Measurements from ENCODE around the gene DUS3L.
"Not testable (repeated sequence)": the region's sequence is repeated elsewhere in the genome, so short reads cannot be mapped to it uniquely, and the experiment has no call there.

Gene DUS3L

GRCh38 chr19:5799247-5800241, 8.6 kb upstream of the DUS3L start:
- DNase-seq, result peak; percentile 51

DNA sequence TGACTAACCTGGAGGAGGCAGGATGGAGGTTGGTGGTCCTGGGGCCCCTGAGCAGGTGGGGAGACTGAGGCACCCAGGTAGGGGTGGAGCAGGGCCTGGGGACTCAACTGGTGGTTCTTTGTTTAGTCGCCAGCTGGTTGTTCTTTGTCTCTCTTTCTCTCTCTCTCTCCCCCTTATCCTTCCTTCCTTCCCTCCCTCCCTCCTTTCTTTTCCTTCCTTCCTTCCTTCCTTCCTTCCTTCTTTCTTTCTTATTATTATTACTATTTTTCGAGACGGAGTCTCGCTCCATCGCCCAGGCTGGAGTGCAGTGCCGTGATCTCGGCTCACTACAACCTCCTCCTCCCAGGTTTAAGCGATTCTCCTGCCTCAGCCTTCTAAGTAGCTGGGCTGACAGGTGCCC, 7.3 kb upstream of the DUS3L start:
- DNase-seq, result no peak

DNA sequence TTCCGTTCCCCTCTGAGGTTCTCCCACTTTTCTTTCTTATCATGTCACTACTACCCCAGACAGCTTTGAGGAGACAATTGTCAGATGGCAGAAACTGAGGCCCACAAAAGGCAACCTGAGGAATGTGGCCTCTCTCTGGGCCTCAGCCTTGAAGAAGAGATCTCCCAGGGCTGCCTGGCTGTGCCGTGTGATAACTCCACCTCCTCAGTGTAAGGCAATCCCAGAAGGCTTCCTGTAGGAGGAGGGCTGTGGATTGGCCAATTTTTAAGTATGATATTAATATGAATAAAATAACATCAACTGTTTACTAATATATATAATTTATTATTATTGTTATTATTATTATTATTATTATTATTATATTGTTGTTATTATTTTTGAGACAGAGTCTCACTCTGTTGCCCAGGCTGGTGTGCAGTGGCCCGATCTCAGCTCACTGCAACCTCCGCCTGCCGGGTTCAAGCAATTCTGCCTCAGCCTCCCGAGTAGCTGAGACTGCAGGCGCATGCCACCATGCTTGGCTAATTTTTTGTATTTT, 4.5 kb upstream of the DUS3L start:
- no peak for DNase-seq

GRCh38 chr19:5793188-5793587, 2.2 kb upstream of the DUS3L start:
- DNase-seq, result no peak

DNA sequence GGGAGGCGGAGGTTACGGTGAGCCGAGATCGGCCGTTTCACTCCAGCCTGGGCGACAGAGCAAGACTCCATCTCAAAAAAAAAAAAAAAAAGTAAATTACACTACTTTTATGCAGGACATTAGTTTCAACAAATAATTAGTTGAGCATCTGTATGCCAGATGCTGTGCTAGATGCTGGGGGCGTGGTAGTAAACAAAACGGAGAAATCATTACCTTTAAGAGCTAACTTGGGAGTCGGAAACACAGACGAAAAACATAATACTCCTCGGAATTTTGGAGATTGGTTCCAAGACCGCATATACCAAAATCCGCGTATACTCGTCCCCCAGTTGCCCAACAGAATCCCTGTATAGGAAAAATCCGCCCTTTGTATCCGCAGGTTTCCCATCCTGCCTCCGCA, 1.3 kb upstream of the DUS3L start:
- no peak for DNase-seq

DNA sequence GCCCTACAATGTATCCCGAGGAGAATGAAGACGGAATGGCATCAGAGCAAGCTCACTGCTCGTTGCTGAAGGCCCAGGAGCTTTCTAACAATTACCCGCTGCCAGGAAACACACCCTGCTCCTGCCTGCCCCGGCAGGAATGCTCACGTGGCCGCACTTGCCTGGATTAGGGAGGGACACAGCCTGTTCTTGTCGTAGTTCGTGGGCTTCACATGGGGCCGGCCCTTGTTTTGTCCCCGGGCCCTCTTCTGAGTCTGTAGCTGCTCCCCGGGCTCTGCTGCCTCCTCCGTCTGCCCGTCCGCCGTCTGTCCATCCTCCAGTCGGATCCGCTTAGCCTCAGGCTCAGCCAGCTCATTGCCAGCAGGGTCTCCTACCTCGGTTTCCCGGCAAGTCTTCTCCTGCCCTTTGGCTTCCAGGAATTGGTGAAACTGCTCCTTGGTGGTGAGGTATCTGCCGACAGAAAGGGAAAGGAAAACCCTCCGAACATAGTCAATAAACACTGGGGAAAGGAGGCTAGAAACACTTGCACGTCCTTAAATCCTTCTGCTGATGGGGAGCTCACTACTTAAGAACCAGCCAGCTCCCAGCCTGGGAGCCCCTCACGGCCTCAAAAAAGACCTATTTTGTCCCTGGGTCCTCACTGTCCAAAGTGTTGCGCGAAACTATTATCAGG, 941 bp downstream of the DUS3L start:
- DNase-seq, result no peak

DNA sequence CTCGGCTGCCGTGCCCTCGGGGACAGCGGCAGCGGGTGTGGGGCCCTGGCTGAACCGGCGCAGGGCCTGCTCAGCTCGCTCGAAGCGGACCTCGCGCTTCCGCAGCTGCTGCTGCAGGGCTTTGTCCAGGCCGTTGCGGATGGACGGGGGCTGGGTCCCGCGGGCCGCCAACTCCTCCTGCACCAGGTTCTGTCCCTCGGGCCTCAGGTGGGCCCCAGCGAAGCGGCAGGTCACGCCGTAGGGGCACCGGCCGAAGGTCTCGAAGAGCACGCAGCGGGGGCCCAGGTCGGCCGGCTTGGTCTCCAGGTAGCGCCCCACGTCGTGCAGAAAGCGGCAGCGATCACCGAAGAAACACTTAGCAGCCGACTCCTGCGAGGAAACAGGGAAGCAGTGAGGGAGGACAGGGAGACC, 1.6 kb downstream of the DUS3L start:
- DNase-seq, result no peak

DNA sequence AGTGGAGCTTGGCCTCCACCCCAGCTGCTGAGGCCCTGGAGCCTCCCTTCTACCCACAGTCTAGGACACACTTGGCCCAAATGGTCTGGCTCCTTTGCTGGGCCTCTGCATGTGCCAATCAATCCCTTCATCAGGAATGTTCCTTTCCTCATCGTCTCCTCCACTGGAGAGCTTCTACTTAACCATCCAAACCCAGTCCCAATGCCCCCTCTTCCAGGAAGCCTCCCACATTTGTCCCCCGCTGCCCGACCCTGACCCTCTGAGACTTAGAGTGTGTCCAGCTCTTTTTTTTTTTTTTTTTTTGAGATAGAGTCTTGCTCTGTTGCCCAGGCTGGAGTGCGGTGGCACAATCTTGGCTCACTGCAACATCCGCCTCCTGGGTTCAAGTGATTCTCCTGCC, 2.5 kb downstream of the DUS3L start:
- no peak for DNase-seq

DNA sequence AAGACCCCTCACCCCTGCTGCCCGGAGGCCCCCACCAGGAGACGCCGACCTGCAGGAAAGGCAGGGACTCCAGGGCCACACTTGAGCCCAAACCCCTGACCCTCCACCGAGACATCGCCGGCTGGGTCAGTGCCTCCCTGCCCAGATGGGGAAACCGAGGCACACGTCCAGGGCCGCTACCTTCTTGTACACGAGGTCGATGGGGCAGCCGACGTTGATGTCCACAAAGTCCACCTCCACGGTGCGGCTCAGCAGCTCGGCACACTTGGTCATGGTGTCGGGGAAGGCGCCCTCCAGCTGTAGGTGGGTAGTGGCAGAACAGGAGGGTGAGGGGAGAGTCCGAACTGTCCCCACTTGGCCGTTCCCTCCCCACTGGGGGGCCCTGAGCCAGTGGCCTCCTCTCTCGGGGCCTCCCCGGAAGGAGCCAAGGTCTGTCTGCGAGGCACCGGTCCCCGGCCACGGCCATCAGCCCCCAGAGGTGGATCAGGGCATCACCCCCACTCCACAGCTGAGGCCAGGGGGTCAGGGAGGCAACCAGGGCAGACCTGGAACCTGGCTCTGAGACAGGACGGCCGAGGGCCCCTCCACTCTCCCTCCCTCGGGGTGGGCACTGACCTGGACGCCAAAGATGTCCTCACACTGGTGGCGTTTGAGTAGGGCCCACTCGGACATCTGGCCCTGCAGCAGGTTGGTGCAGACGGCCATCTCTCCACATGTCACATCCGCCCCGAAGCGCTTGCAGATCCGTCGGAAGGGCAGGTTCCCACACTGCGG, 3.4 kb downstream of the DUS3L start:
- no peak for DNase-seq

DNA sequence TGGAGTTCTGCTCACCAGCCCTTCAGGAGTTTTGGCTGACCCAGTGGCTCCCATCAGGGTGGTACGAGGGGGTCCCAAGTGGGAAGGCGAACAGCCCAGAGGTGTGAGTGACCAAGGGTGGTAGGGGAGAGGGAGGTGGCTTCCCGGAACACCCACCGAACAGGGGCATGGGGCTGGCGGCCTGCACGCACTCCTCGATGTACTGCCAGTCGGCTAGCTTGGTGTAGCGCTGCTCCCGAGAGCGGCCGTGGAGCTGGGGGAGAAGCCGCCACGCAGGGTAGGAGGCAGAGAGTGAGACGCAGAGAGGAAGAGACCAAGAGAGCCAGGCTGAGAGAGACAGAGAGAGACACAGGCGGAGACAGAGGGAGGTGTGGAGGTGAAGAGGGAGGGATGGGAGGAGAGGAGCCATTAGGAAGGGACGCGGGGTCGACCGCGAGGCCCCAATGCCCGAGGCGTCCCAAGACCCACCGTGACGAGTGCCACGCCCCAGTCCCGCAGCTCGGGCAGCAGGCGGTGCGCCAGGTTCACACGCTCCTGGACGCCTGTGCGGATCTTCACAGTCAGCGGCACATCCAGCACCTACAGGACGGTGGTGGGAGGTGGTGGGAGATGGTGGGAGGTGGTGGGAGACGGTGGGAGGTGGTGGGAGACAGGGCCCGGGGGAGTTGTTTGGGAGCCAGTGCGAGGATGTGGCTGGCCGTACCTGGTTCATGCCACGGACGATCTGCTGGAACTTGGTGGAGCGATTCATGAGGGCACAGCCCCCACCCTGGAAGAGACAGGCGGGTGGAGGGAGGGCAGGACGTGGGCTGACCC, 4.2 kb downstream of the DUS3L start:
- no peak for DNase-seq

GRCh38 chr19:5785423-5785822, 5.5 kb downstream of the DUS3L start:
- no peak for DNase-seq

- no peak for DNase-seq
Observed at GRCh38 chr19:5784581-5785147, 6.3 kb downstream of the DUS3L start, which contains the start of gene PRR22. PRR22 (minus strand) TSS chr19:5784746; CDS start chr19:5784660, 86 bp downstream.

DNA sequence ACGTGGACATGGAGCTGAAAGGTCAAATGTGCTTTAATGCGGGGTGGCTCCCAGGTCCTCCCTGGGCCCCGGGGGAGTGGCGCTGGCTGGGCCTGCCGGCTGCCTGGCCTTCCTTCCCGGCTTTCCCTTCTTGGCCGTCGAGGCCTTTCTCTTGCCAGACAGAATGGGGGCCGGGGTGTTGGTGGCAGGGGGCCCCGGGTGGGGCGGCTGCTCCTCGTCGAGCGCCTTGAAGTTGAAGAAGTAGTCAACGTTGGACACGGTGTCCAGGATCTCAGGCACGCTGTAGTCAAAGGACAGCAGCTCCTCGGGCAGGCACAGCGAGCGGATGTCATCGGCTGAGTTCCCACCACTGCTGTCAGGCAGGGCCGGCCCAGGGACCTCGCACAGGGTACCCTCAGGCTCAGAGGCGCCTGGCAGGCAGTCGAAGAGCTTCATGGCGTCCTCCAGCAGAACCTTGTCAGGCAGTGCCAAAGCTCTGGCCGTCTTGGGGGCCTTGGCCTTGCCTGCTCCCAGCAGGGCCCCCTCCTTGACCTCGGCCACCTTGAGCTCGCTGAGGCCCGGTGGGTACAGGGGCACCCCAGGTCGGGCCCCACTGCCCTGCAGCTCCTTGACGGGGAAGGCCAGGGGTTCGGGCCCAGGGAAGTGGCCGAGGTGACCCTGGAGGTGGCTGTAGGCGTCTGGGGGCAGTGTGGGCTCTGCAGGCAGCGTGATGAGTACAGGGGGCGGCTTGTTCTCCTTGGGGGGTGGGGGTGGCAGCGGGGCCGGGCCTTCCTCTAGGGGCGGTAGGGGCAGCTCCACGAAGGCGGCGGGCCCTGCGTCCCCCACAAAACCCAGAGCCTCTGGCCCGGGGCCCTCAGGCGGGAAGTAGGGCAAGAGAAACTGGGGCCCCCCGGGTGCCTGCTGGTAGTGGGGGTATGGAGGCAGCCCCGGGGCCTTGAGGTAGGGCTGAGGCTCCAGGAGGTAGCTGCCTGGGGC, 7.7 kb downstream of the DUS3L start:
- no peak for DNase-seq

DNA sequence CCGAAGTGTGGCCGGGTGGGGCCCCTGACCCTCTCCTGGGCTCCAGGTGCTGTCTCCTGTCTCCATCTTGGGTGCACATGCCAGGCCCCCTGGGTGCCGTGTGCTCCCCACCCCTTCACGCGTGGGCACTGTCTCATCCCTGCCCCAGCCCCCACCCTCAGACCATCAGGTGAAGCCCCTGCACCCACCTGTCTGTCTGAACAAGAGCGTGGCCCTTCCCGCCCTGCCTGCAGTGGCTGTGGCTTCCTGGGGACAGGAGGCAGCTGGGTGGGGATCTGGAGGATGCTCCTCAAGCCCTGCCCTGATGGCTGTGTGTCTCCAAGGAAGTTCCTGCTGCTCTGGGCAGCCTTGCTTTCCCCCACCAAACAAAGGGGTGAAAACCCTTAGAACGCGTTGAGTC, 8.6 kb downstream of the DUS3L start:
- DNase-seq, result no peak

GRCh38 chr19:5780916-5781315, 10.0 kb downstream of the DUS3L start:
- not testable (repeated sequence) for DNase-seq

GRCh38 chr19:5778402-5778801, 12.6 kb downstream of the DUS3L start:
- DNase-seq, result no peak

- no peak for DNase-seq
Observed at GRCh38 chr19:5775668-5776309, 15.2 kb downstream of the DUS3L start.

- no peak for DNase-seq
Observed at GRCh38 chr19:5774921-5775320, 16.0 kb downstream of the DUS3L start.

- no peak for DNase-seq
Observed at GRCh38 chr19:5773276-5773675, 17.7 kb downstream of the DUS3L start.

DNA sequence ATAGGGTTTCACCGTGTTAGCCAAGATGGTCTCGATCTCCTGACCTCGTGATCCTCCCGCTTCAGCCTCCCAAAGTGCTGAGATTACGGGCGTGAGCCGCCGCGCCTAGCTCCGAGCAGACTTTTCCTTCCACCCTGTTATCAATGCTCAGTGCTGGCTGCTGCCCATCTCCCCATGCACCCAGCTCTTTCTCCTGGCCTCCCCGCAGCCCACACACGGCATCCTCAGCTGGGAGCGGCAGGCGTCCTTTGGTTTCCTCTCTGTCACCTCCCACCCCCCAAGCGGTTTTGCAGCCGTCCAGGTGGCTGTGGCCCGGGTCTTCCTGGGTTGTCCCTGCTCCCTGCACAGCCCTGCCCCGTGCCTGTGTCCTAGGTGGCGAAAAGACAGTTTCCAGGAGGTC, 18.5 kb downstream of the DUS3L start:
- no peak for DNase-seq
